MM.1S (cell line): ENCODE results near the gene ZNF43.

Experiments
- DNase-seq: peaks from one replicate; pipeline ENCODE4 v3.0.0-alpha.2; 2015
- H2AFZ ChIP-seq: fragments of 300-600 bp; sonication (generic); 2 replicates; pipeline ENCODE4 v1.6.0; 2016; ENCODE audit warnings: antibody characterized with exemption, low read length
- H3F3A ChIP-seq: fragments of 300-600 bp; sonication (generic); 2 replicates; pipeline ENCODE4 v1.6.1; 2016; ENCODE audit warnings: mild to moderate bottlenecking, antibody characterized with exemption, low read length, moderate library complexity, mixed read lengths; ENCODE audit not compliant: insufficient read depth
- H3K27ac ChIP-seq: fragments of 300-600 bp; sonication (generic); 2 replicates; pipeline ENCODE4 v1.5.1; 2016; ENCODE audit warnings: mild to moderate bottlenecking, low read length
- H3K27me3 ChIP-seq: fragments of 300-600 bp; sonication (generic); replicated peaks from 2 replicates; pipeline ENCODE4 v1.6.0; 2016; ENCODE audit warnings: low read length; ENCODE audit not compliant: insufficient read depth
- H3K36me3 ChIP-seq: fragments of 300-600 bp; sonication (generic); replicated peaks from 2 replicates; pipeline ENCODE4 v1.6.1; 2016; ENCODE audit warnings: mild to moderate bottlenecking, low read length, mixed read lengths; ENCODE audit not compliant: insufficient read depth
- H3K4me1 ChIP-seq: fragments of 300-600 bp; sonication (generic); 2 replicates; pipeline ENCODE4 v1.6.1; 2016; ENCODE audit warnings: low read length, mixed read lengths
- H3K4me2 ChIP-seq: fragments of 300-600 bp; sonication (generic); 2 replicates; pipeline ENCODE4 v1.6.0; 2016; ENCODE audit warnings: low read depth, low read length
- H3K4me3 ChIP-seq: fragments of 300-600 bp; sonication (generic); 2 replicates; pipeline ENCODE4 v1.5.1; 2016; ENCODE audit warnings: low read length, mixed read lengths
- H3K79me2 ChIP-seq: fragments of 300-600 bp; sonication (generic); 2 replicates; pipeline ENCODE4 v1.6.1; 2016; ENCODE audit warnings: mixed run types, low read length, mixed read lengths
- H3K9ac ChIP-seq: fragments of 300-600 bp; sonication (generic); 2 replicates; pipeline ENCODE4 v1.6.1; 2016; ENCODE audit warnings: low read length, mixed read lengths
- H3K9me2 ChIP-seq: fragments of 300-600 bp; sonication (generic); replicated peaks from 2 replicates; pipeline ENCODE4 v1.6.1; 2016; ENCODE audit warnings: mild to moderate bottlenecking, low read length, mixed read lengths; ENCODE audit not compliant: insufficient read depth
- H3K9me3 ChIP-seq: fragments of 300-600 bp; sonication (generic); replicated peaks from 2 replicates; pipeline ENCODE4 v1.6.1; 2016; ENCODE audit warnings: mild to moderate bottlenecking, low read length, mixed read lengths; ENCODE audit not compliant: insufficient read depth
- H4K20me1 ChIP-seq: fragments of 300-600 bp; sonication (generic); 2 replicates; pipeline ENCODE4 v1.6.1; 2016; ENCODE audit warnings: mild to moderate bottlenecking, low read length, moderate library complexity, mixed read lengths; ENCODE audit not compliant: insufficient read depth
- CTCF ChIP-seq: fragments of 300-600 bp; sonication (generic); IDR thresholded peaks from 2 replicates; pipeline ENCODE4 v1.5.1; 2016; ENCODE audit warnings: antibody characterized with exemption, low read length, mixed read lengths
- EZH2 ChIP-seq: fragments of 300-600 bp; sonication (generic); optimal IDR thresholded peaks from 2 replicates; pipeline ENCODE3; 2017; ENCODE audit warnings: low read depth, mild to moderate bottlenecking, antibody characterized with exemption, low read length, mixed read lengths
- EZH2phosphoT487 ChIP-seq: fragments of 300-600 bp; sonication (generic); IDR thresholded peaks from 2 replicates; pipeline ENCODE4 v1.6.1; 2018; ENCODE audit warnings: antibody characterized with exemption, low read length

Gene ZNF43

GRCh38 chr19:21851596-21852345, 15.8 kb upstream of the ZNF43 start:
- Histone ChIP-seq H3K27me3 (no peaks in the 10 kb centered on the region), H3F3A (no peaks in the 10 kb centered on the region), H3K79me2 (no peaks in the 10 kb centered on the region), H3K4me2 (no peak overlapping the region), H2AFZ (no peak overlapping the region), H3K4me3 (no peak overlapping the region), H3K36me3 (no peaks in the 10 kb centered on the region), H3K9me2 (no peaks in the 10 kb centered on the region), H3K4me1 (no peaks in the 10 kb centered on the region), H3K9me3 (no peaks in the 10 kb centered on the region), H4K20me1 (no peaks in the 10 kb centered on the region), H3K9ac (no peak overlapping the region), H3K27ac (no peak overlapping the region)
- no peak for TF ChIP-seq CTCF
- TF ChIP-seq EZH2phosphoT487 = no peak
- no peak for TF ChIP-seq EZH2
- no peak for DNase-seq

GRCh38 chr19:21850656-21851255, 14.8 kb upstream of the ZNF43 start:
- no peak overlapping the region for H2AFZ ChIP-seq
- H3K27ac ChIP-seq = no peak overlapping the region
- H3K9me2 ChIP-seq = no peaks in the 10 kb centered on the region
- no peaks in the 10 kb centered on the region for H3K79me2 ChIP-seq
- H3K4me3 ChIP-seq = no peak overlapping the region
- H4K20me1 ChIP-seq = no peaks in the 10 kb centered on the region
- H3K9me3 ChIP-seq = no peaks in the 10 kb centered on the region
- no peaks in the 10 kb centered on the region for H3K4me1 ChIP-seq
- no peaks in the 10 kb centered on the region for H3K27me3 ChIP-seq
- no peak overlapping the region for H3K9ac ChIP-seq
- no peaks in the 10 kb centered on the region for H3F3A ChIP-seq
- DNase-seq = no peak
- H3K4me2 ChIP-seq = no peak overlapping the region
- no peaks in the 10 kb centered on the region for H3K36me3 ChIP-seq
- TF ChIP-seq EZH2 (no peak), EZH2phosphoT487 (no peak), CTCF (no peak)

- TF ChIP-seq EZH2 (no peak), EZH2phosphoT487 (no peak), CTCF (no peak)
- H3K9me3 ChIP-seq = no peaks in the 10 kb centered on the region
- DNase-seq = no peak
- H3K4me3 ChIP-seq = no peak overlapping the region
- H3K36me3 ChIP-seq = no peaks in the 10 kb centered on the region
- no peak overlapping the region for H3K4me2 ChIP-seq
- H3K27ac ChIP-seq = no peak overlapping the region
- H3K79me2 ChIP-seq = no peaks in the 10 kb centered on the region
- H3K9me2 ChIP-seq = no peaks in the 10 kb centered on the region
- no peak overlapping the region for H2AFZ ChIP-seq
- H3K4me1 ChIP-seq = no peaks in the 10 kb centered on the region
- no peaks in the 10 kb centered on the region for H3F3A ChIP-seq
- H3K9ac ChIP-seq = no peak overlapping the region
- no peaks in the 10 kb centered on the region for H4K20me1 ChIP-seq
- H3K27me3 ChIP-seq = no peaks in the 10 kb centered on the region
These were observed 12.7 kb upstream of the ZNF43 start for GRCh38 chr19:21848706-21849105.
